Measurements from ENCODE around the gene DNM1L. TPM values are rescaled to one million over a fixed set of nuclear protein-coding genes. Genes with fewer than 3 reads are reported as not detected.
A peak's percentile ranks its signal among the peaks of the same experiment; 100 is the strongest.

The DNM1L gene
- total RNA-seq, 2 donors from 2014 or later = 45.0 to 55.6 TPM

DNA sequence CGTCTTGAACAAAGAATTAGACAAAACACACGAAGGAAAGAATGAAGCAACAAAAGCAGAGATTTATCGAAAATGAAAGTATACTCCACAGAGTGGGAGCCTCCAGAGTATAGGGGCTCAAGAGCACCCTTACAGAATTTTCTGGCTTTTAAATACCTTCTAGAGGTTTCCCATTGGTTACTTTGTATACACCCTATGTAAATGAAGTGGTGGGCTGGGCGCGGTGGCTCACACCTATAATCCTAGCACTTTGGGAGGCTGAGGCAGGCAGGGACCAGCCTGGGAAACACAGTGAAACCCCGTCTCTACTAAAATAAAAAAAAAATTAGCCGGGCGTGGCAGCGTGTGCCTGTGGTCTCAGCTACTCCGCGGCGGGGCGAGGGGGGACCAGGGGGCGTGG is 13.1 kb upstream of the DNM1L start:
- Histone ChIP-seq H3K4me1 (no peaks in the 10 kb centered on the region), H3K36me3 (no peaks in the 10 kb centered on the region), H3K9me3 (no peaks in the 10 kb centered on the region), H3K9ac (ENCODE audit: low read depth in 2 of 2, low read length in 2 of 2) (no peak overlapping the region), H3K27ac (no peak overlapping the region), H3K4me3 (no peak overlapping the region), H3K27me3 (no peaks in the 10 kb centered on the region)
- intact Hi-C loops (cut with DNase I) = no loop called here
- DNase-seq = no peak
- TF ChIP-seq, protein P1, sequence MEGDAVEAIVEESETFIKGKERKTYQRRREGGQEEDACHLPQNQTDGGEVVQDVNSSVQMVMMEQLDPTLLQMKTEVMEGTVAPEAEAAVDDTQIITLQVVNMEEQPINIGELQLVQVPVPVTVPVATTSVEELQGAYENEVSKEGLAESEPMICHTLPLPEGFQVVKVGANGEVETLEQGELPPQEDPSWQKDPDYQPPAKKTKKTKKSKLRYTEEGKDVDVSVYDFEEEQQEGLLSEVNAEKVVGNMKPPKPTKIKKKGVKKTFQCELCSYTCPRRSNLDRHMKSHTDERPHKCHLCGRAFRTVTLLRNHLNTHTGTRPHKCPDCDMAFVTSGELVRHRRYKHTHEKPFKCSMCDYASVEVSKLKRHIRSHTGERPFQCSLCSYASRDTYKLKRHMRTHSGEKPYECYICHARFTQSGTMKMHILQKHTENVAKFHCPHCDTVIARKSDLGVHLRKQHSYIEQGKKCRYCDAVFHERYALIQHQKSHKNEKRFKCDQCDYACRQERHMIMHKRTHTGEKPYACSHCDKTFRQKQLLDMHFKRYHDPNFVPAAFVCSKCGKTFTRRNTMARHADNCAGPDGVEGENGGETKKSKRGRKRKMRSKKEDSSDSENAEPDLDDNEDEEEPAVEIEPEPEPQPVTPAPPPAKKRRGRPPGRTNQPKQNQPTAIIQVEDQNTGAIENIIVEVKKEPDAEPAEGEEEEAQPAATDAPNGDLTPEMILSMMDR (IDR thresholded peaks at IDR 0.05) = no peak

DNA sequence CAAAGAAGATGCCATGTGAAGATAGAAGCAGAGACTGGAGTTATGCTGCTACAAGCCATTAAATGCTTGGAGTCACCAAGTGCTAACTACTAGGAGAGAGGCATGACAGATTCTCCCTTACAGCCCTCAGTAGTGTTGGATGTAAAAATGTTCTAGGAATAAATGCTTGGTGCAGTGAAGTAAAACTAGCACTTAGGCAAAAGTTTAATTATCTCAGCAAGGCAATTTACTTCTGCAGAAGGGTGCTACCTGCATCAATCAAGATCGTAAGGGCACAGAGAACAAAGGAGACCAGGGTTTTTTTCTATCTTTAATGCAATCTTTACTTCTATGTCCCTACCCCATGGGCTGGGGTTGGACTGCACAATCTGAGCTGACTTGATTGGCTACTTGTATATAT is 9.5 kb upstream of the DNM1L start:
- Histone ChIP-seq H3K27ac (no peak overlapping the region), H3K27me3 (no peaks in the 10 kb centered on the region), H3K36me3 (no peaks in the 10 kb centered on the region), H3K4me1 (no peaks in the 10 kb centered on the region), H3K4me3 (no peak overlapping the region), H3K9me3 (no peaks in the 10 kb centered on the region), H3K9ac (ENCODE audit: low read depth in 2 of 2, low read length in 2 of 2) (no peak overlapping the region)
- DNase-seq = no peak
- intact Hi-C loops (cut with DNase I) = no loop called here
- TF ChIP-seq, protein P1 (IDR thresholded peaks at IDR 0.05) = no peak

DNA sequence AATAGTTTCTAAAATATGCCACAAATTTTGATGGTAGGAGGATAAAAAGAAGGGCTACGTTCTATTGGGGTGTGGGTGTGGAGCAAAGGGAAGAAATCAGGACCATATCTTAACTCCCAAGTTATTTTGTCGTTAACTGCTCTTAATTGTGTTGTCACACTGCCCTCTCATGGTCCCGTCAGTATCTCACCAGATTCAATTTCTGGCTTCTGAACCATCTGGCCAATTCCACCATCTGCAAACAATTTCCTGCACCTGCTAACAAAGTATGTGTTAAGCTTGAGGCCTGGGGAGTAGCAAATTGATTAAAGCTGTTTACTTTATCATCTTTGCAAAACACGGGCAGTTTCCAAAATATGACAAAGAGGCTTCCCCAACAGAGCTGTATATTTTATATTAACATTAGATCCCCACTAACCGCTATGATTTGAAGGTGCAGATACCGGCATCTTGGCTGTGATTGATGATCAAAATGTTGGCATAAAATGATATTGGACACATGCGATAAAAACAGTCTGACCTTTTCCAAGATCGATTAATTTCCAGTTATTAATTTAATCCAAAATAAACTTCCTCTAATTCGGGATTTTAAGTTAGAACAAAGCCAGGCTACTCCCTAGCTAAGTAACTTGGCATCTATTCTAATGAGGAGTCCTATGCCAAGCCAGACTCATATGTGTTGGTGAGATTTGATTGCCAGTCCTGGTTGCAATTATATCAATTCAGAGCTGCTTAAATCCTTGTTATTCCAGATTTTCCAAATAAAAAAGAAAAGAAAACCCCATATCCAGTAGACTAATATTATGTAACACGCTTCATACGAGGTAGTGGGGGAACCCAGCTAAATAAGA is 6.9 kb upstream of the DNM1L start:
- H3K27me3 ChIP-seq = no peaks in the 10 kb centered on the region
- H3K9me3 ChIP-seq = no peaks in the 10 kb centered on the region
- no peak overlapping the region for H3K27ac ChIP-seq
- DNase-seq = peak; percentile 51
- TF ChIP-seq, protein P1 (IDR thresholded peaks at IDR 0.05) = peak; percentile 28
- no peak overlapping the region for H3K9ac ChIP-seq (ENCODE audit: low read depth in 2 of 2, low read length in 2 of 2)
- H3K4me3 ChIP-seq = no peak overlapping the region
- intact Hi-C loops (cut with DNase I) = loop anchor here (2.0 to 5.0 kb wide), 2 partner anchors 217 to 305 kb away; no protein-coding TSS in a partner anchor
- no peaks in the 10 kb centered on the region for H3K4me1 ChIP-seq
- H3K36me3 ChIP-seq = no peaks in the 10 kb centered on the region

DNA sequence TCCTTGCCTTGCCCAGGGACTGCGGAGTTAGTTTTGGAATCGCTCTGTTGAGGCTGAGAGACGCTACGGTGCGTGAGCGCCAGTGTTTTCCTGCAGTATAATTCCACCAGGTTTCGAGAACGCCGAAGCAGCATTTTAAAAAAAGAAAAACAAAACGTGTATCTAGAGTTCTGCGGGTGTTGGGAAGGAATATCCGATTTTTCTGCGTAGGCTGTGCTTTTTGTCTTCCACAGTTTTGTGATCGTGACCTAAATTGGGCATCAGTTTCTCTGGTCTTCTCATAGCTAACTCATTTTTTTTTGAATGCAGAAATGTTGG is 778 bp downstream of the DNM1L start:
- Histone ChIP-seq H3K27me3 (no peaks in the 10 kb centered on the region), H3K9me3 (no peaks in the 10 kb centered on the region), H3K36me3 (no peaks in the 10 kb centered on the region), H3K4me3 (peak overlapping the region; percentile 86), H3K27ac (peak overlapping the region; percentile 94), H3K4me1 (no peaks in the 10 kb centered on the region), H3K9ac (ENCODE audit: low read depth in 2 of 2, low read length in 2 of 2) (peak overlapping the region; percentile 78 to 92)
- TF ChIP-seq, protein P1 (IDR thresholded peaks at IDR 0.05) = no peak
- intact Hi-C loops (cut with DNase I) = no loop called here
- no peak for DNase-seq

DNA sequence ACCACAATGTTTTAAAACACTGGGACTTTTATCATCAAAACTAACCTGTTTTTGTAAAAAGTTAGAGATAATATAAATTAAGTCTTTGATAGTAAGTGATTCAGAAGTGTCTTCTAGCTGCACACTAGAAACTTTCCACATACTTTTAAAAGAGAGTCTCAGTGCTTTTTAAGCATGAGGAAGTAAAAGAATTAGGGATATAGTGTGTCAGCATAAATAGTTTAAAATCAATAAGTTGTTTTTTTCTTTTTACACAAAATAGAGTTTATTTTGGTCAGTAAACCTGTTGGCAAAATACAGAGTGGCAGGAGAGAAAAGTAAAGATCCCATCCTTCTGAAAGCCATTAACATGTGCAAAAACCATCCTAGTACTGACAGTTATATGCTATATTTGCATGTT is 1.7 kb downstream of the DNM1L start:
- intact Hi-C loops (cut with DNase I) = no loop called here
- Histone ChIP-seq H3K36me3 (no peaks in the 10 kb centered on the region), H3K4me1 (no peaks in the 10 kb centered on the region), H3K9me3 (no peaks in the 10 kb centered on the region), H3K27ac (no peak overlapping the region), H3K27me3 (no peaks in the 10 kb centered on the region), H3K9ac (ENCODE audit: low read depth in 2 of 2, low read length in 2 of 2) (peak overlapping the region in 1 of 2 donors; percentile 26), H3K4me3 (no peak overlapping the region)
- TF ChIP-seq, protein P1 (IDR thresholded peaks at IDR 0.05) = no peak
- no peak for DNase-seq

All from colonic mucosa (tissue), 4 donors.